ENCODE data around the gene ERAS. TPM values are rescaled to one million over a fixed set of nuclear protein-coding genes. Genes with fewer than 3 reads are reported as not detected.
A peak's percentile ranks its signal among the peaks of the same experiment; 100 is the strongest.

The ERAS gene
- total and polyA plus RNA-seq, 2 experiments from 2014 or later: 1.3 to 2.4 TPM

- TF ChIP-seq REST (IDR thresholded peaks at IDR 0.05; ENCODE audit: unreplicated experiment) (no peak), STAT1 (IDR thresholded peaks at IDR 0.05; ENCODE audit: unreplicated experiment) (no peak), ETS1 (IDR thresholded peaks at IDR 0.05) (no peak), CTCF (conservative IDR thresholded peaks at IDR 0.05; ENCODE audit: low read depth in 2 of 2) (no peak), JUNB (IDR thresholded peaks at IDR 0.05; ENCODE audit: unreplicated experiment) (no peak), ZNF114 (CRISPR knock-in tag; IDR thresholded peaks at IDR 0.05) (no peak), NANOG (IDR thresholded peaks at IDR 0.05; ENCODE audit: borderline replicate concordance) (no peak)
These were observed 2.2 kb upstream of the ERAS start (continued) for GRCh38 chrX:48824066-48824465.

GRCh38 chrX:48826876-48827653 is 752 bp downstream of the ERAS start:
- ATAC-seq (peak; percentile 18), DNase-seq (ENCODE audit: low spot score) (peak; percentile 42)
- peaks cover 3% of the 10 kb centered on the region; the same call in 1 of the 3 replicates for H3K9me3 Mint-ChIP-seq
- Histone ChIP-seq H3K9me2 (ENCODE audit: insufficient read depth) (no peaks in the 10 kb centered on the region), H3K27me3 (ENCODE audit: insufficient read depth) (peaks cover 46% of the 10 kb centered on the region), H3K79me2 (replicated peaks; ENCODE audit: insufficient read depth) (no peaks in the 10 kb centered on the region), H2AFZ (0 out of 2 replicates have a peak overlapping the region, but pooled peaks have one; percentile 32), H3K4me2 (peak overlapping the region; percentile 78), H3K36me3 (ENCODE audit: insufficient read depth) (no peaks in the 10 kb centered on the region), H4K20me1 (replicated peaks; ENCODE audit: insufficient read depth) (no peaks in the 10 kb centered on the region), H3F3A (replicated peaks; ENCODE audit: low read depth) (no peaks in the 10 kb centered on the region), H3K27ac (ENCODE audit: low read depth) (no peak overlapping the region), H3K4me3 (peak overlapping the region; percentile 55), H3K4me1 (ENCODE audit: insufficient read depth) (no peaks in the 10 kb centered on the region)
- H3K36me3 Mint-ChIP-seq (ENCODE audit: low read depth): peaks cover 22% of the 10 kb centered on the region; the same call in 2 of the 3 replicates
- H3K27ac Mint-ChIP-seq: 0 out of 2 replicates have a peak overlapping the region, but pooled peaks have one; percentile 56
- TF ChIP-seq ZNF331 (CRISPR knock-in tag; IDR thresholded peaks at IDR 0.05; ENCODE audit: low read depth): no peak
- TF ChIP-seq EZH2 (IDR thresholded peaks at IDR 0.05; ENCODE audit: low read depth, unreplicated experiment): no peak
- peaks cover 28% of the 10 kb centered on the region for H3K27me3 Mint-ChIP-seq (ENCODE audit: insufficient read depth, low read depth, poor library complexity)
- H3K4me1 Mint-ChIP-seq: peaks cover 7% of the 10 kb centered on the region
- H3K4me3 Mint-ChIP-seq: peak overlapping the region; percentile 71
